ENCODE measurements around the gene DENND5A.

Gene DENND5A

GRCh38 chr11:9089061-9089460, 176.1 kb downstream of the DENND5A start:
- no peak overlapping the region for H3K4me3 ChIP-seq (ENCODE audit: low read depth, low read length)
- DNase-seq (ENCODE audit: low read depth), result no peak
- TF ChIP-seq MYC (IDR thresholded peaks at IDR 0.05; ENCODE audit: low read depth, low read length), result no peak
- TF ChIP-seq, protein P1, sequence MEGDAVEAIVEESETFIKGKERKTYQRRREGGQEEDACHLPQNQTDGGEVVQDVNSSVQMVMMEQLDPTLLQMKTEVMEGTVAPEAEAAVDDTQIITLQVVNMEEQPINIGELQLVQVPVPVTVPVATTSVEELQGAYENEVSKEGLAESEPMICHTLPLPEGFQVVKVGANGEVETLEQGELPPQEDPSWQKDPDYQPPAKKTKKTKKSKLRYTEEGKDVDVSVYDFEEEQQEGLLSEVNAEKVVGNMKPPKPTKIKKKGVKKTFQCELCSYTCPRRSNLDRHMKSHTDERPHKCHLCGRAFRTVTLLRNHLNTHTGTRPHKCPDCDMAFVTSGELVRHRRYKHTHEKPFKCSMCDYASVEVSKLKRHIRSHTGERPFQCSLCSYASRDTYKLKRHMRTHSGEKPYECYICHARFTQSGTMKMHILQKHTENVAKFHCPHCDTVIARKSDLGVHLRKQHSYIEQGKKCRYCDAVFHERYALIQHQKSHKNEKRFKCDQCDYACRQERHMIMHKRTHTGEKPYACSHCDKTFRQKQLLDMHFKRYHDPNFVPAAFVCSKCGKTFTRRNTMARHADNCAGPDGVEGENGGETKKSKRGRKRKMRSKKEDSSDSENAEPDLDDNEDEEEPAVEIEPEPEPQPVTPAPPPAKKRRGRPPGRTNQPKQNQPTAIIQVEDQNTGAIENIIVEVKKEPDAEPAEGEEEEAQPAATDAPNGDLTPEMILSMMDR (IDR thresholded peaks at IDR 0.05; ENCODE audit: low read depth, low read length), result no peak
- TF ChIP-seq, protein P2, sequence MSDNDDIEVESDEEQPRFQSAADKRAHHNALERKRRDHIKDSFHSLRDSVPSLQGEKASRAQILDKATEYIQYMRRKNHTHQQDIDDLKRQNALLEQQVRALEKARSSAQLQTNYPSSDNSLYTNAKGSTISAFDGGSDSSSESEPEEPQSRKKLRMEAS (IDR thresholded peaks at IDR 0.05; ENCODE audit: low read depth, low read length), result no peak
- no peak for TF ChIP-seq POLR2A (IDR thresholded peaks at IDR 0.05; ENCODE audit: extremely low read depth, insufficient read length)
